GM04504 (cell line): ENCODE measurements around the gene IGFBP5.

Source experiments
- DNase-seq: peaks from one replicate; pipeline ENCODE4 v3.0.0-alpha.2; 2012; ENCODE audit warnings: low read depth

The IGFBP5 gene, protein sequence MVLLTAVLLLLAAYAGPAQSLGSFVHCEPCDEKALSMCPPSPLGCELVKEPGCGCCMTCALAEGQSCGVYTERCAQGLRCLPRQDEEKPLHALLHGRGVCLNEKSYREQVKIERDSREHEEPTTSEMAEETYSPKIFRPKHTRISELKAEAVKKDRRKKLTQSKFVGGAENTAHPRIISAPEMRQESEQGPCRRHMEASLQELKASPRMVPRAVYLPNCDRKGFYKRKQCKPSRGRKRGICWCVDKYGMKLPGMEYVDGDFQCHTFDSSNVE

DNA sequence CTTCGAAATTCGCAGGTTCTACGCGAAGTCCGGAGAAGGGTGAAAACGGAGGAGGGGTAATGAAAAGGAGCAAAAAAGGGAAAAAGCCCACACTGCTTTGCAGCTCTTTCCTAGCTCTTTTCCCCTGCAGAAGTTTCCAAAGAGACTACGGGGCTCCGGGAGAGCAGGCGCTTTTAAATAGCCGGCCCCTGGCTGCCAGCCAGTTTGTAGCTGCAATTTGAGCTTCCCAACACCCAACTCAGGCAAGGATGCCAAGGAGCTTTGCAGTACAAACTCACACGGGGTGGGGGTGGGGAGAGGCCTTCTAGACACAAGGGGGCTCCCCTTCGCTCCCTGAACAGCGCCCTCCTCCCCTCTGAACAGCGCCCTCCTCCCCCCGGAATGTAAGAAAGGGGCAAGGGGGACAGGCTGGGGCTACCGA, at the start of gene IGFBP5:
TSS of gene IGFBP5 (minus strand) at position 149 of the 421 bp plus-strand sequence. CDS start 774 bp downstream, outside the sequence.
- DNase-seq = no peak

DNA sequence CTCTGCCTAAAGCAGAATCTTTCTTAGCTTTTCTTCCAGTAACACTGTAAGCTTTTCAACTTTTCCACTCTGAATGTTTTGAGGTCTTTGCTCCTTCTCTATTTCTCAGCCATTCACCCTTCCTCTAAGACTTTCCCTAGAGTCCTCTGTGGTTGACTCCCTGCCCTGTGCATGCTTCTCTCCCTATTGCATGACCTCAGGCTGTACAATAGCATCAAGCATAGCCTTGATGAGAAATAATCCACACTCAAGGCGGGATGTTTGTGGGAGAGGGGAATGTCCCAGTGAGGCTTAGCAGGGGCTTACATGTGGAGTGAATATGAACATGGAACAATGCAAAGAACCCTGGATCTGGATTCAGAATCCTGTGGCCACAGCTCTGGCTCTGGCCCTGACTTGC, 48.4 kb upstream of the IGFBP5 start:
- no peak for DNase-seq

DNA sequence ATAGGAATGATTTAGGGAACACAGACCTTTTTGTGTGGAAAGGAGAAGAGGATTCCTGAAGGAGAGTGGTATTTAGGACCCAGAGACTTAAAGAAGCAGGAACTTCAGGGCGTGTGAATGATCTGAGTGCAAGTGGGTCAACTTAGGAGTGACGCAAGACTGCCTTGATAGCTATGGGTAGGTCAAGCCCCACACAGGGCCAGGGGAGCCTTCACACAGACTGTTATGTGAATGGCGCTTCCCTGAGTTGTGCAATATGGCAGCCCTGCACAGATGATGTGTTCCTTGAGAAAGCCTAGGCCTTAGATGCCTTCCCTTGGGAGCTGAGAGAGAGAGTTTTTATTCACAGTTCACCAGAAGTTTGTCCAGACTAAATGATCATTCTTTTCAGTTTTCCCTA, 47.1 kb upstream of the IGFBP5 start:
- DNase-seq = no peak

DNA sequence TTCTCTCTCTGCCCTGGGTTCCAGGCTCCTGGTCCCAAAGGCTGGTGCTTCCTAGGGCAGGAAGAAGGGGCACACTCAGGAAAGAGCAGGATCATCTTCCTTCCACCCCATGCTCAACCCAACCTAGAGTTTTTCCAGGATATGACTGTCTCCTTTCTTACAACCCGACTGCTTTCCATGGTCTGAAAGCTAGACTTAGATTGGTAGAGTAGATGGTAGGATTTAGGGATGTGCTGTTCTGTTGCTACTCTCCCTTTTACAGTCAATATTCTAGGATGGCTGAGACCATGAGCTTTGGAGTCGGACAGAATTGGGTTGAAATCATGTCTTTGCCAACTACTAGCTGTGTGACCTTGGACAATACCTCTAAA, 45.9 kb upstream of the IGFBP5 start:
- DNase-seq = no peak

DNA sequence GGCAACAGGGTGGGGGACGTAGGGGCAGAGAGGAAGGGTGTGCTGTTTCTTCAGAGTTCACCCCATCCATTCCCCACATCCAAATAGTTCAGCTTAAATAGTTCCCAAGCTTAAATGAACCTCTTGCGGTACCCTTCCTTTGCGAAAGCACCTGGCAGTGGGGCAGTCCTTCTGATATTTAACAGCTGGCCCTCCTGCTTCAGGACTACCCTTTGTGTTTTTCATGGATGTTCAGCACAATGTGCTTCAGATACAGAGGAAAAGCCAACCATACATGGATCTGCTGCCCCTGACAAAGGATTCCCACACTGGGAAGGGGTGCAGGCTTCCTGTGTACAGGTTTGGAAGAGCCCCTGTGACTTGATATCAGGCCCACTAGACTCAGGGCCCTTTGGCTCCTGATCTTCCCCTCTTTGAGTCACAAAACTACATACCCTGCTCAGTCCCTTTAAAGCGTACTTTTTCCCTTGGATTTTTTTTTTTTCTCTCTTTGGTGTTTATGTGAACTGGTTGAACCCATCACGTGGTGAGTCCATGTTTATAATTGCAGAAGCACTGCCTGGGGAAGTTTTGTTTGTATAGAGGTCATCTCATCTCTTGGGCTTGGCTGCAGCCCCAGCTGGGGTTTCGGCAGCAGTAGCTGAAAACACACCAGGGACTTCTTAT, 45.3 kb upstream of the IGFBP5 start:
- DNase-seq = no peak

DNA sequence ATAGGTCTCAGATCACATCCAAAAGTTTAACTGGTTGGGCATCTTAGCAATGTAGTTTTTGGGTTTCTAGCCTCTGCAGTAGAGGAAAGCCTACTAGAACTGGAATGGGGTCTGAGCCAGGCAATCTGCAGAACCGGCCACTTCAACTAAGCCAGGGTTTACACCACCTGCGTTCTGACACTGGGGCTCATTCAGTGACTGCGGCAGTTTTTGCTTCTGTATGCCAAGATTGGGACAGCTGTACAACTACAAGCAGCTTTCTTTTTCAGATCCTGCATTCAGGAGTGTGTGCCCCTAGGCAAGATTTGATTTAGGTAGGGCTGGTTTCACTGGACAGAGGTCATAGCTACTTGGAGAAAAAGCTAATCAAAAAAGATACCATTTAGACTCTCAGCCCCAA, 43.7 kb upstream of the IGFBP5 start:
- no peak for DNase-seq

DNA sequence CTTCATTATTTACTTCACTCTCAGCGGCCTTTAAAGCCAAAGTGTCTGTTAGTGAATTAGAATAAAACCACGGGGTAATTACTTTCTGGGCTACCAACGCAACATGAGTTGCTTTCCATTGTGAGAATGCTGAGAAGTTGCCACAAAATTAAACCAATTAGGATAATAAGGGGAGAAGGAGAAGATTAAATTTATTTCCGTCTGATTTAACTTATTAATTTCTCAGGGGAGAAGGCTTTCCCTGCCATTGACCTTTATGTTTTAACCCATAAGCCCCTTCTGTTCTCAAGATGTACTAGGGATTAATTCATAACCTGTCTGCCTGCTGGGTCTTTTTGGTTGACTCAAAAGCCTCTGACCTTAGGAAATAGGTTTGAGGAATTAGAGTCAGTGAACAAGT, 42.3 kb upstream of the IGFBP5 start:
- no peak for DNase-seq

DNA sequence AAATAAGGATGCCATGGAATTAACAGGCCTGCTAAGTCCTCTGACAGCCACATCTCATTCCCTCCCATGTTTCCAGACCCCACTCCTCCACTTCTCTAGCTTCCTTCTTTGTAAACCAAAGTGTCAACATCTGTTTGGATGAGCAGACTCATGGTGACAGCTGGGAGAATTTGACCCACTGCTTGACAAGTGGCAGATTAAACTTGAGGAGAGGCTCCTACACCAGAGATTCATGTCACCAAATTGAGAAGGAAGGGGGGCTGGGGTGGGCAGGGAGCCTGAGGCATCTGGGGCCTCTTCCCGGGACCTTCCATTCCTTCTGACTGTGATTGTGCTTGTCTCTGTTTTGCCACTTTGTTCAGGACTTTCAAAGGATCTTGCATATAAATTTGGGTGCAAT, 41.0 kb upstream of the IGFBP5 start:
- DNase-seq = no peak

DNA sequence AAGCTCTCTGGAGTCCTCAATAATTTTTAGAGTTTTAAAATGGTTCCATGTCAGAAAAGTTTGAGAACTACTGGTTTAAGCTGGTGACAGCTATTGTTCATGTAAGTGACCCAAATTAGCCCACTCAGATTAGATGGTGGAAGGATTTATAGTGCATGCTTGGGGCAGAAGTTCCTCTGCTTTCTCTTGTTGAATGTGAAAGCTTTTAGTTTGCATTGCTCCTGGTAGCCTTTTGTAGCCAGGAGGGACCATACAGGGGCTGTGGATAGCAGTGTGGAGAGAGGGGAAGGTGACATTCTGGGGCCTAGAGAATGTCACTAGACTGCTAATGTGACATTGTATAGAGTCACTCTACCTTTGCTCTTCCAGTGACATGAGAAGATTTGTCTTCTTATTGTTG, 40.3 kb upstream of the IGFBP5 start:
- DNase-seq = no peak

DNA sequence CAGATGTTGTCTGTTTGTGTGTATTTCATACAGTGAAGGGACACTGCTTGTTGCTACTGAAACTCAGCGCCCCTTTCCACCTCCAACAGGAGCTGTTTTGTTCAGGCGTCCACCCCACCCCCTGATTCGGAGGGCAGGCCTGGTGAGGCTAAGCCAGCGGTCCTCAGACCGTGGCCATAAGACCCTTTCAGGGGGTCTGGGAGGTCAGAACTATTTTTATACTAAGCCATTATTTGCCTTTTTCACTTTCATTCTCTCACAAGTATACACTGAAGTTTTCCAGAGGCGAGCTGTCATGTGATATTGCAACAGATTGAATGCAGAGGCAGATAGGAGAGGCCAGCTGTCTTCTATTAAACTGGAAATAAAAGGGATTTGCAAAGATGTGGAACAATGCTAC, 39.7 kb upstream of the IGFBP5 start:
- DNase-seq = no peak

DNA sequence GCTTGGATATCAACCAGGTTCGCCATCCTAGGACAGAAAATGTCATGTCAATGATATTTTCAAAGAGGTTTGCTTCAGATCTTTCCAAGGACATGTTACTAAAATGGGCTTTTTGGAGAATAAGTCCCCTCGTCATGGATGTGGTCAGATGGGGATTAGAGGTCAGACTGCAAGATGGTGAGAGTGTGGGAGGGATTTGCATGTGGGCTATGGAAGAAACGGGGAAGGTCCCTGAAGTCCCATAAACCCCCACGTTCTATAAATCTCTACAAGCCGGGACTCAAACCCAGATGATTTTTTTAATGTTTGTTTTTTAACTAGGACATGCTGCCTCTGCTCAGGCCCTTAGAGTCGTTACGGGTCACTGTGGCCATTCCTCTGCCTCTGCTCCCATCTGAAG, 37.7 kb upstream of the IGFBP5 start:
- DNase-seq = no peak

DNA sequence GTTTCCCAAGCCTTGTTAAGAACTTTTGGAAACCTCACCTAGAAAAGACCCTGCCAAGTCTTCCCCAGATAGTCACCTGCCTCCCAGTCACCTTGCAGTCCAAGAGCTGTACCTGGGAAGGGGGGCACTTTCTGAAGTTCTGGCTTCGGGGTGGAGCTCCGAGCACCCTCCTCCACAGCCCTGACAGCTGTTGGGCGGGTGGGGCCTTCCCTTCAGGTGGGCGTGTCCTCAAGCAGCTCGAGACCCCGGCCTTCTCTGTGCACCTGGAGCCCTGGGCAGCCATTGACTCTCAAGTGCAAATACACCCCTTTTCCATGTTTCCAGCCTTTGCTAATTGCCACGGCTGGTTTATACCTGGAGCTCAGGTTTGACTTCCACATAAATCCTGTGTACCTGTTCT, 37.0 kb upstream of the IGFBP5 start:
- DNase-seq = no peak

DNA sequence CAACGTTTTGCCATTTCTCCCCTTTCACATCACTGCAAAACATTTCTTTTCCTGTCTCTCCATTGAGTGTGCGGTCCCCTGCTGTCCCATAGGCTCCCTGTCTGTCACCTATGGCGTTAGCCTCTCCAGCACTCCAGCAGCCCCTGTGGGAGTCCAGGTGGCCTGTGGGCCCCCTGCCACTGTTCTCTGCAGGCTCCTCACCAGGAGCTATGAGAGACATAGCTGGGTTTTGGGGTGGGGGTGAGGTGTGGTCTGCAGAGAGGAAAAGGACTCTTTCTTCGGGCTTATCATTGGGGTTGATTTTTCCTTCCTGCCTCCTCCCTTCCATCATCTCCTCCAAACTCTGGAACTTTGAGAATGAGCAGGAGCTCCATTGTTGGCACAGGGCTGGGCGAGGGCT, 36.1 kb upstream of the IGFBP5 start:
- no peak for DNase-seq

DNA sequence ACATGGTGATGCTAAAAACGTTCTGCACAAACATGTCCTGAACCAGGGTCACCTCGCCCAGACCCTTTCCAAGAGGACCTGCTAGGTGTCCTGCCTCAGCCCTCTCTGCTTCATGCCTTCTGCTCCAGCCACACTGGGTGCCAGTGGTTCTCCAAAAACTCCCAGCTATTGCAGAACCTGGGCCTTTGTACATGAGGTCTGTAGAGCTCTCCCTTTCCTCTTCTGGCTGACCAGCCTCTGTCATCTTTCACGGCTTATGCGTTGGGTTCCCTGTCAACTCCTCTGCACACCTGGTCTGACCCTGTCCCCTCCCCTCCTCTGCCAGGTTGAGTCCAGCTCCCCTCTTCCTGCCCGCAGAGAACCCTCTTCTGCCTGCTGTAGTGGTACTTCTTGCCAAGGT, 35.5 kb upstream of the IGFBP5 start:
- no peak for DNase-seq

DNA sequence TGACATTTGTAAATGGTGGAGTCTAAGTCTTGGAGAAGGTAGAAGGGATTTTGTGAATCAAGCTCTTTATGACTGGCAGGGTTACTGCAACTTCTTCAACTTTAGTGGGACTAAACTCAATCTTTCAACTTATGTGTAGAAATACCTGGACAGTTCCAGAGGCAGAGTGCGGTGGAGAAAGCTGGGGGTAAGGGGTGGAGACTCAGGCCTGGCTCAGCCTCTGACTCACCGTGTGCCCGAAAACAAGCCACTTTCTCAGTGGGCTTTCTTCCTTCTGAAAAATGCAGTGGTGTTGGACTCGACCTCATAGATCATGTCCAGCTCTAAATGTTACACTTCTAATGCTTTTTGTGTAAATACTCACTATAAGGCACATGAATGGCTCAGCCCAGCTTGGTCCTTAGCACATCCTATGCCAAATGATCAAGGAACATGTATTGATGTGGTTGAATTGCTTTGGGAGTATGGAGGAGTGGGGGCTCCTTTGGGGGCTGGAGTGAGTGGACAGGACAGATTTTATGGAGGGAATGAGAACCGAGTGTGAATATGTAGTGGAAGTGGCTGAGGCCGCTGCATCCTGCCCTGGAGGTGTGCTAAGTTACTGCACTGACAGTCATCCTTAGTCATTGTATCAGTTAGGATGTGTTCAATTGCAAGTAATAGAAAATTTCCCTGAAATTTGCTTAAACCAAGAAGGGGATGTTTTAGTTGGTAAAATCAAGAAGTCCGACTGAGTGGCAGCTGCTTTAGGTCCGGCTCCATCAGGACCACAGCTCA, 32.2 kb upstream of the IGFBP5 start:
- no peak for DNase-seq

DNA sequence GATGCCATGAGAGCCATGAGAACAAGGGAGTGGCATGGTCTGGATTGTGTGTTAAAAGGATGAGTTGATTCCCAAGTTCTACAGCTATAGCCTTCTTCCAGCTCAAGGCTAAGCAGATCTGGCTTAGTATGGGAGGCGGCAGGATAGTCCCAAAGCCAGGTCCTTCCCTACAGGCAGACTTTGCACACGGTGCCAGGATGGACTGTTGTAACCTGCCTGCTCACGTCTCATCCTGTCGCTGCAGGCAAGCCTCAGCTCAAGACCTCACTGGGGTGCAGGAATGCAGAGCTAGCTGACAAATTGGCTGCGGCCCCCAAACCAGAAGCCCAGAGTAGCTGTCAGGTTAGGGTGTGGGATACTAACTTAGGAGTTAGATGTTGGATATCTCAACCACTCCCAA, 28.8 kb upstream of the IGFBP5 start:
- DNase-seq = no peak

DNA sequence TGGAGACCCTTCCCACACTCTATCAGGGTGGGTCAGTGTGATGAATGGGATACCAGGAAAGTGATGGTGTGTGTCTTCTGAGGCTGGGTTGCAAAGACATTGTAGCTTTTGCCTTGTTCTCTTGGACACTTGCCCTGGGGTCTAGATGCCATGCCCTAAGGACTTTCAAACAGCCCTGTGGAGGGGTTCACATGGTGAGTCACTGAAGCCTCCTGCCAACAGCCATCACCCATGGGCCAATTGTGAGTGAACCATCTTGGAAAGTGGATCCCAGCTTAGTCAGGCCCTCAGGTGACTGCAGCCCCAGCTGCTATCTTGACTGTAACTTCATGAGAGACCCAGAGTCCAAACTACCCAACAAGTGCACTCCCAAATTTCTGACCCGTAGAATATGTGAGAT, 25.8 kb upstream of the IGFBP5 start:
- no peak for DNase-seq

DNA sequence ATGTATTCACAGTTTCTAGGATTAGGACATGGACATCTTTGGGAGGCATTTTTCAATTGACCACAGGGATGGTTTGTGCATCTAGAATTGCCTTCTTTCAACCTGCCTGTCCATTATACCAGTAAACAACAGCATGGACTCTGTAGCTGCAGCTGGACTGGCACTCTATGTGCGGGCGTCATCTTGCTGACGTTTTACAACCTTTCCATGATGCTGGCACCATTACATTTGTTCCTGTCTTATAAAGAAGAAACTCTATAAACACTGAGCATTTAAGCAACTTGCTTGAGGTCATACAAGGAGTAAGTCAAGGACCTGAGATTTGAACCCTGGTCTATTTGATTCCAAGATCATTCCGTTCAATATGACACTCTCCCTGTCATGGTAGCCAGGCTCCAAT, 25.4 kb upstream of the IGFBP5 start:
- DNase-seq = no peak

DNA sequence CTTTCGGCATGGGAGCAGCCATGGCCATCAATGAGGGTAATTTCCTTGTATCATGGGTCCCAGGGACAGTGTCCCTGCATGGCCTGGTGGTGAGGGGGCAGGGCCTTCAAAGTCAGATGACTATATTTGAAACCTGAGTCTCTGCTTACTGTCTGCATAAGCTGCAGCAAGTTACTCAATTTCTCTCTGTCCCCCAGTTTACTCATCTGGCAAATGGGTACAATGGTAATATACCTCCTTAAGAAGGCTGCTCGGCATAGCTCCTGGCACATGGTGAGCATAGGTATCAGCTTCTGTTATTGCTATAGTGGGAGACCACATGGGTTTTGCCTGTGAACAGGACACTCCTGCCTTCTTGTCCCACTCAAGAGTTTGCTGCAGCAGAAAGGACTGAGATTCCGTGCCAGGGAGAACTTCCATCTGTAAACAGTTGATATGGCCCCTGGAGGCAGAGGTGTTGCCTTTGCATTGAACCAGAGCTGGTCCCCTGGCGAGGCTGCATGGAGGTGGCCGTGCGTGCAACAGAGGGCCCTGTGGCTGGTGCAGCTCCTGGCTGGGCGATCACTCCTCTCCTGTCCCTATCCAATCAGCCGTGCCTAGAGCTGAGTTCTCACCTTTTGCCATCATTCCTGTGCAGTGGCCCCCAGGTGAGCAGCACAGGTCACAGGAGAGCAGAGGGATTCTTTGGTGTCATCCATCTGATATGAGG, 22.7 kb upstream of the IGFBP5 start:
- DNase-seq = no peak

DNA sequence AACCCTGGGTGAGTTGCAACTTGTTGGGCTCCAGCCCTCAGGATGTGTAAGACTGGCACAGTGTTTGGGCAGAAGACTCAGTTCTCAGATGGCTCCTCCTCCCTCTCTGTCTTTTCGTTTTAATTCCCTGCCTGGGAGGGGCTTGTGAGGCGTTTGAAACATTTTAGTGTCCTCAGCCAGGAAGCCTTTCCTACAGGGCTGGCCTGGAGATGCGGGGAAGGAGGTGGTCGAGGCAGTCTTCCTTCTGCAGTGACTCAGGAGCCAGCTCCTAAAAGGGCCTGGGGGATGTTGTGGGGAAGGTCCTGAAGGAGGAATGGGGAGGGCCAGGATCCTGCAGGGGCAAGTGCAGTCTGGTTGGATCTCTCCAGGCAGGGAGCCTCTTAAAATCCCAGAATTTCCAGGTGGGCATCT, 22.1 kb upstream of the IGFBP5 start:
- DNase-seq = no peak

DNA sequence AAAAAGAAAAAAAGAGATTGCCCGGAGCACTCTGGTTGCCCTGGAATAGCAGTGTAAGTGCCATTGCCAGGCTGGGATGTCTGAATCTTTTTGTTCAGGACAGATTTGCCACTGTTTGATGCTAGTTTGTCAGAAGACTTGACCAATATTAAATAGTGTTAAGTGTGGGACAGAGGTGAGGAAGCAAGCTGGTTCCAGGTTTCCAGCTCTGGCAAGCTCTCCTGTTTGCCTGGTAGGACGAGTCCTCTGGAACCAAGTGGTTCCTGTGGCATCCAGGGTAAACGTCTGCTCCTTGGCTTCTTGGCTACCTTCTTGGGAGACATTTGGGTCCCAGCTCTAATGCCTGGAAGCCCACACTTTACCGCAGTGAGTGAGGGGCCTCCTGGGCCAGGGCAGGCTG, 20.8 kb upstream of the IGFBP5 start:
- no peak for DNase-seq

DNA sequence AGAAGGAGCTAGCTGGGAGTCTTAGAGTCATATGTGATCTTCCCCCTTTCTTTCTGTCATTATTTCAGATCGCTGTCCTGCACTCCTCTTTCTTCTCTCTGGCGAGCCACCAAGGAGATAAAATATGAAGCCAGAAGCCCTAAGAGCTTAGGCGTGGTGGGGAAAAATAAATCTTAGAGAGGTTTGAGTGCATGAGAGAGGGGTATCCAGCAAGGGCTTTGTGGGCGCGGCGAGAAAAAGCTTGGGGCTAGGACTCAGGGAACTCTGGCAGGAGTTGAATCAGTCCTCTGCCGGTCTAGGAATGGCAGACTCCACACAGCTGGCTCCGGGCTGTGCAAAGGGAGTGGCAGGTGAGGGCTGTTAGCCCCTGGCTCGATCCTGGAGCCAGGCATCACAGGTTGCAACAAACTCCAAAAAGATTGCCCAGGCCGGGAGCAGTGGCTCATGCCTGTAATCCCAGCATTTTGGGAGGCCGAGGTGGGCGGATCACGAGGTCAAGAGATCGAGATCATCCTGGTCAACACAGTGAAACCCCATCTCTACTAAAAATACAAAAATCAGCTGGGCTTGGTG, 20.1 kb upstream of the IGFBP5 start:
- DNase-seq = no peak
